GM19035 (cell line): ENCODE results near the gene LYZL1.
A peak's percentile ranks its signal among the peaks of the same experiment; 100 is the strongest.
"Not testable (repeated sequence)": the region's sequence is repeated elsewhere in the genome, so short reads cannot be mapped to it uniquely, and the experiment has no call there.

Source experiments
- ATAC-seq: cut with Tn5 transposase; IDR thresholded peaks from one replicate; pipeline ENCODE4 v1.9.1; 2021; ENCODE audit not compliant: unreplicated experiment

LYZL1 gene

GRCh38 chr10:29259498-29259897, 29.4 kb upstream of the LYZL1 start:
- ATAC-seq: no peak

GRCh38 chr10:29263506-29263905, 25.4 kb upstream of the LYZL1 start:
- ATAC-seq: no peak

- ATAC-seq: no peak
Measured at GRCh38 chr10:29265210-29265768, 23.6 kb upstream of the LYZL1 start.

- ATAC-seq: no peak
Measured at GRCh38 chr10:29266641-29267040, 22.2 kb upstream of the LYZL1 start.

- ATAC-seq: no peak
Measured at GRCh38 chr10:29268011-29268410, 20.9 kb upstream of the LYZL1 start.

- no peak for ATAC-seq
Measured at GRCh38 chr10:29269486-29269885, 19.4 kb upstream of the LYZL1 start.

GRCh38 chr10:29270883-29271282, 18.0 kb upstream of the LYZL1 start:
- ATAC-seq: no peak

GRCh38 chr10:29271877-29272276, 17.0 kb upstream of the LYZL1 start:
- no peak for ATAC-seq

- ATAC-seq: no peak
Measured at GRCh38 chr10:29273478-29273877, 15.4 kb upstream of the LYZL1 start.

- no peak for ATAC-seq
Measured at GRCh38 chr10:29276251-29276850, 12.5 kb upstream of the LYZL1 start.

GRCh38 chr10:29277296-29277695, 11.6 kb upstream of the LYZL1 start:
- no peak for ATAC-seq

- ATAC-seq: no peak
Measured at GRCh38 chr10:29279779-29280487, 8.9 kb upstream of the LYZL1 start.

GRCh38 chr10:29280488-29280840, 8.4 kb upstream of the LYZL1 start:
- ATAC-seq: no peak

GRCh38 chr10:29285624-29286051, 3.2 kb upstream of the LYZL1 start:
- peak; percentile 97 for ATAC-seq

- ATAC-seq: no peak
Measured at GRCh38 chr10:29287635-29288034, 1.2 kb upstream of the LYZL1 start.

- ATAC-seq: not testable (repeated sequence)
Measured at GRCh38 chr10:29291561-29291960, 2.7 kb downstream of the LYZL1 start.

GRCh38 chr10:29292406-29292805, 3.5 kb downstream of the LYZL1 start:
- not testable (repeated sequence) for ATAC-seq

GRCh38 chr10:29295813-29296212, 6.9 kb downstream of the LYZL1 start:
- ATAC-seq: no peak

- no peak for ATAC-seq
Measured at GRCh38 chr10:29297678-29298077, 8.8 kb downstream of the LYZL1 start.

GRCh38 chr10:29301359-29301910, 12.6 kb downstream of the LYZL1 start:
- ATAC-seq: no peak

- no peak for ATAC-seq
Measured at GRCh38 chr10:29302499-29302898, 13.6 kb downstream of the LYZL1 start.

GRCh38 chr10:29304264-29304994, 15.6 kb downstream of the LYZL1 start:
- no peak for ATAC-seq
